Measurements from ENCODE around the gene CACNG1.

DNA sequence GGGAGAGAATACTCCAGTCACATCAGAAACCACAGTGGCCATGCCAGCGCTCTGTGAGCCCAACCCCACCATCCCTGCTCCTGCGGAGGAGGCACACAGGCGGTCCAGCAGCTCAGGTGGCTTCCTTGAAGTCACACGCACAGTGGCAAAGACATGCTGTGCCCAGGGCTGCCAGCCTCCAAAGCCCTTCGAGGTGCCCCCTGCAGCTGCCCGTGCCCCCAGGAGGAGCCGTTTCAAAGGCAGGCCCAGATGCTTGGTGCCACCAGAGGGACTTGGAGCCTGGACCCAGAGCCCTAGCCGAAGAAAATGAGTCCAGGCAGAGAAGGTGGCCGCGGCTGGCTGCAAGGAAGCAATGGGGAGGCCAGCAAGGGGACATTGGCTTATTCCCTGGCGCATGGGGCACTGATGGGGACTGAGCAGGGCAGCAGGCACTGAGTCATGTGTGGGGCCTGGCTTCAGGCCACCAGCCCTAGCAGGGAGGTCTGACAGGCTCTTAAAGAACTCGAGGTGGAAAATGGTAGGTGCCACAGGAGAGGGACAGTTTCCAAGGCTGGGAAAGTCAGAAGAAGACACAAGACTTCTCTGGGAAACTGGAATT, 17.2 kb upstream of the CACNG1 start:
- TF ChIP-seq, protein P1, sequence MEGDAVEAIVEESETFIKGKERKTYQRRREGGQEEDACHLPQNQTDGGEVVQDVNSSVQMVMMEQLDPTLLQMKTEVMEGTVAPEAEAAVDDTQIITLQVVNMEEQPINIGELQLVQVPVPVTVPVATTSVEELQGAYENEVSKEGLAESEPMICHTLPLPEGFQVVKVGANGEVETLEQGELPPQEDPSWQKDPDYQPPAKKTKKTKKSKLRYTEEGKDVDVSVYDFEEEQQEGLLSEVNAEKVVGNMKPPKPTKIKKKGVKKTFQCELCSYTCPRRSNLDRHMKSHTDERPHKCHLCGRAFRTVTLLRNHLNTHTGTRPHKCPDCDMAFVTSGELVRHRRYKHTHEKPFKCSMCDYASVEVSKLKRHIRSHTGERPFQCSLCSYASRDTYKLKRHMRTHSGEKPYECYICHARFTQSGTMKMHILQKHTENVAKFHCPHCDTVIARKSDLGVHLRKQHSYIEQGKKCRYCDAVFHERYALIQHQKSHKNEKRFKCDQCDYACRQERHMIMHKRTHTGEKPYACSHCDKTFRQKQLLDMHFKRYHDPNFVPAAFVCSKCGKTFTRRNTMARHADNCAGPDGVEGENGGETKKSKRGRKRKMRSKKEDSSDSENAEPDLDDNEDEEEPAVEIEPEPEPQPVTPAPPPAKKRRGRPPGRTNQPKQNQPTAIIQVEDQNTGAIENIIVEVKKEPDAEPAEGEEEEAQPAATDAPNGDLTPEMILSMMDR (IDR thresholded peaks at IDR 0.05) = no peak
- TF ChIP-seq POLR2A (IDR thresholded peaks at IDR 0.05) = no peak
- no peak for TF ChIP-seq POLR2AphosphoS5 (IDR thresholded peaks at IDR 0.05)
- TF ChIP-seq EP300 (IDR thresholded peaks at IDR 0.05; ENCODE audit: low read depth) = no peak
